T-helper 17 cell (primary cell): ENCODE measurements around the gene PAX2. TPM values are rescaled to one million over a fixed set of nuclear protein-coding genes. Genes with fewer than 3 reads are reported as not detected.

Source experiments
- ATAC-seq: fragments of 150-1000 bp; cut with Tn5 transposase; 2 replicates; pipeline ENCODE4 v1.10.0; 2021; ENCODE audit warnings: mild to moderate bottlenecking, moderate library complexity
- DNase-seq, 3 donors: peaks; one replicate each; pipeline versions ENCODE4 v3.0.0 to v3.0.0-alpha.2; 2020 to 2021
- H3K9me3 ChIP-seq: one replicate; pipeline ENCODE4 v1.7.0; 2013; ENCODE audit warnings: low read length, mild to moderate bottlenecking; ENCODE audit not compliant: control insufficient read depth, poor library complexity, severe bottlenecking
- H3K27ac Mint-ChIP-seq: one replicate; pipeline ENCODE4 v1.8.0; 2022; ENCODE audit warnings: mild to moderate bottlenecking, moderate library complexity, mixed read lengths
- H3K27me3 Mint-ChIP-seq: one replicate; pipeline ENCODE4 v1.8.0; 2022; ENCODE audit warnings: mixed read lengths
- H3K36me3 Mint-ChIP-seq: one replicate; pipeline ENCODE4 v1.8.0; 2022; ENCODE audit warnings: low read depth, mixed read lengths
- H3K4me1 Mint-ChIP-seq: one replicate; pipeline ENCODE4 v1.8.0; 2022; ENCODE audit warnings: mild to moderate bottlenecking, mixed read lengths
- H3K4me3 Mint-ChIP-seq: one replicate; pipeline ENCODE4 v1.8.0; 2022; ENCODE audit warnings: mild to moderate bottlenecking, moderate library complexity, mixed read lengths
- total RNA-seq, 4 donors: library from RNA in 2 of 4; stranded (reverse) in 2 of 4; gene quantifications; one replicate each; pipeline ENCODE4 v1.2.3 and lab custom pipeline; 2022 to 2026

PAX2 gene
- total RNA-seq, 2 donors from 2014 or later = not detected

- Mint-ChIP-seq H3K4me1 (no peaks in the 10 kb centered on the region), H3K27ac (no peak overlapping the region), H3K36me3 (no peaks in the 10 kb centered on the region), H3K27me3 (peaks cover 53% of the 10 kb centered on the region), H3K4me3 (no peak overlapping the region)
- DNase-seq (no peak), ATAC-seq (no peak)
- no peaks in the 10 kb centered on the region for H3K9me3 ChIP-seq
Observed at GRCh38 chr10:100877461-100877850, 132.1 kb downstream of the PAX2 start.

- no peaks in the 10 kb centered on the region for H3K4me1 Mint-ChIP-seq
- H3K4me3 Mint-ChIP-seq = no peak overlapping the region
- H3K9me3 ChIP-seq = no peaks in the 10 kb centered on the region
- no peak overlapping the region for H3K27ac Mint-ChIP-seq
- DNase-seq (no peak), ATAC-seq (peak; percentile 39)
- H3K27me3 Mint-ChIP-seq = peaks cover 50% of the 10 kb centered on the region
- no peaks in the 10 kb centered on the region for H3K36me3 Mint-ChIP-seq
Observed at GRCh38 chr10:100878291-100878910, 133.0 kb downstream of the PAX2 start.

Other genes with a start within 250 kb of the PAX2 start
- 10 to 100 TPM; 70.3 to 73.5 TPM for gene SEC31B, start 225.7 kb upstream of the PAX2 start, total RNA-seq
- 100 to 1,000 TPM; 142 to 159 TPM for gene NDUFB8, start 215.7 kb upstream of the PAX2 start, total RNA-seq
- gene HIF1AN, start 209.6 kb upstream of the PAX2 start, total RNA-seq = 10 to 100 TPM; 38.8 to 45.9 TPM
- 10 to 100 TPM; 16.8 to 19.3 TPM for gene SLF2, start 167.4 kb downstream of the PAX2 start, total RNA-seq
- 1 to 10 TPM in 1 of 2 donors, under 1 TPM in 1; 0.96 to 2.5 TPM for gene SEMA4G, start 223.9 kb downstream of the PAX2 start, total RNA-seq
- 10 to 100 TPM; 30.8 to 39.0 TPM for gene MRPL43, start 241.9 kb downstream of the PAX2 start, total RNA-seq
- 1 to 10 TPM; 3.8 to 5.7 TPM for gene TWNK, start 242.0 kb downstream of the PAX2 start, total RNA-seq